Head of caudate nucleus (tissue), 42 donors: ENCODE measurements around the gene CALML5.

Source experiments
- DNase-seq, 42 donors: peaks; one replicate each; pipeline versions ENCODE4 v3.0.0 to v3.0.0-alpha.2; 2020 to 2021; ENCODE audit warnings: mixed read lengths in 7 of 42
- intact Hi-C: fragments of 100-400 bp; cut with DNase I; formaldehyde crosslinking; loops from one replicate; pipeline ENCODE4 v1.15.0; 2022

CALML5 gene

GRCh38 chr10:5524641-5525560 lies 25.5 kb upstream of the CALML5 start, which contains the start of gene CALML3:
Gene CALML3 (plus strand): TSS chr10:5524961. CDS start chr10:5525086, 125 bp downstream.
- DNase-seq: peak in 7 of 42 donors; percentile 16 to 43 (median 29)

GRCh38 chr10:5523796-5524574 lies 24.6 kb upstream of the CALML5 start:
- peak in 7 of 42 donors; percentile 6 to 34 (median 12) for DNase-seq

More at GRCh38 chr10:5524641-5525560, 25.5 kb upstream of the CALML5 start, which contains the start of gene CALML3:
- intact Hi-C loops: no loop called here

GRCh38 chr10:5522913-5523560 lies 23.7 kb upstream of the CALML5 start:
- intact Hi-C loops: no loop called here
- peak in 5 of 42 donors; percentile 10 to 28 (median 19) for DNase-seq

More at GRCh38 chr10:5523796-5524574, 24.6 kb upstream of the CALML5 start:
- intact Hi-C loops: no loop called here

GRCh38 chr10:5519054-5519453 lies 19.7 kb upstream of the CALML5 start:
- no peak for DNase-seq
- intact Hi-C loops: no loop called here

- DNase-seq: peak in 3 of 42 donors; percentile 5 to 10 (median 5)
- intact Hi-C loops: no loop called here
Measured at GRCh38 chr10:5518143-5518542, 18.8 kb upstream of the CALML5 start.

- intact Hi-C loops: no loop called here
Measured at GRCh38 chr10:5517546-5517945, 18.2 kb upstream of the CALML5 start.

GRCh38 chr10:5515948-5516761 lies 16.8 kb upstream of the CALML5 start:
- no peak for DNase-seq
- intact Hi-C loops: no loop called here

More at GRCh38 chr10:5517546-5517945, 18.2 kb upstream of the CALML5 start:
- DNase-seq: no peak

- intact Hi-C loops: no loop called here
- no peak for DNase-seq
Measured at GRCh38 chr10:5514226-5514850, 15.0 kb upstream of the CALML5 start.

GRCh38 chr10:5512881-5513612 lies 13.7 kb upstream of the CALML5 start:
- DNase-seq: peak in 41 of 42 donors; percentile 24 to 85 (median 58)

GRCh38 chr10:5512331-5512730 lies 13.0 kb upstream of the CALML5 start:
- DNase-seq: no peak
- intact Hi-C loops: no loop called here

More at GRCh38 chr10:5512881-5513612, 13.7 kb upstream of the CALML5 start:
- intact Hi-C loops: no loop called here

GRCh38 chr10:5511885-5512280 lies 12.5 kb upstream of the CALML5 start:
- intact Hi-C loops: no loop called here
- DNase-seq: no peak

GRCh38 chr10:5511231-5511884 lies 12.0 kb upstream of the CALML5 start:
- intact Hi-C loops: no loop called here
- no peak for DNase-seq

- intact Hi-C loops: no loop called here
- DNase-seq: no peak
Measured at GRCh38 chr10:5510281-5511072, 11.1 kb upstream of the CALML5 start.

GRCh38 chr10:5509691-5510090 lies 10.3 kb upstream of the CALML5 start:
- no peak for DNase-seq
- intact Hi-C loops: no loop called here

GRCh38 chr10:5509236-5509635 lies 9.9 kb upstream of the CALML5 start:
- intact Hi-C loops: no loop called here

GRCh38 chr10:5508786-5509185 lies 9.4 kb upstream of the CALML5 start:
- intact Hi-C loops: no loop called here

More at GRCh38 chr10:5509236-5509635, 9.9 kb upstream of the CALML5 start:
- DNase-seq: no peak

More at GRCh38 chr10:5508786-5509185, 9.4 kb upstream of the CALML5 start:
- DNase-seq: no peak
